Mucosa of descending colon (tissue), 3 donors: ENCODE data around the gene CCDC141. TPM values are rescaled to one million over a fixed set of nuclear protein-coding genes. Genes with fewer than 3 reads are reported as not detected.
A peak's percentile ranks its signal among the peaks of the same experiment; 100 is the strongest.

Source experiments
- ATAC-seq: fragments of 200-7000 bp; cut with Tn5 transposase; one replicate; pipeline ENCODE4 v1.9.1; 2020; ENCODE audit warnings: mild to moderate bottlenecking, moderate library complexity
- DNase-seq, 3 donors: peaks; one replicate each; pipeline ENCODE4 v3.0.0-alpha.2; 2020
- H3K36me3 ChIP-seq: fragments of 200-600 bp; one replicate; pipeline ENCODE4 v1.8.0; 2021; ENCODE audit warnings: low read depth, mild to moderate bottlenecking
- H3K4me1 ChIP-seq: fragments of 200-600 bp; one replicate; pipeline ENCODE4 v1.8.0; 2021; ENCODE audit warnings: low read depth, mild to moderate bottlenecking
- H3K4me3 ChIP-seq: fragments of 200-600 bp; one replicate; pipeline ENCODE4 v1.8.0; 2021; ENCODE audit warnings: mild to moderate bottlenecking
- H3K9me3 ChIP-seq: fragments of 200-600 bp; one replicate; pipeline ENCODE4 v1.8.0; 2021; ENCODE audit warnings: mild to moderate bottlenecking
- intact Hi-C, 2 donors: fragments of 100-400 bp; cut with DNase I in 1 of 2; cut with micrococcal nuclease in 1 of 2; formaldehyde crosslinking; loops; one replicate each; pipeline versions ENCODE4 v1.11.0 to v1.11.1; 2022; cut with DNase I, micrococcal nuclease
- total RNA-seq, 3 donors: library from RNA; stranded (reverse); fragmentation: NEBNext Ultra II Directional in 2 of 3; extraction: Animal tissue kit (Norgen Biotek cat#: 25700) in 2 of 3; gene quantifications; one replicate each; pipeline versions ENCODE4 v1.2.1 to v1.2.4, GENCODE V29; 2021 to 2023
- TF ChIP-seq, protein P1 (sequence below): fragments of 200-600 bp; IDR thresholded peaks from one replicate; pipeline ENCODE4 v1.8.0; 2022; ENCODE audit warnings: antibody characterized with exemption, mild to moderate bottlenecking
- donor health status: DM: no; HTN: no; CAD: no; lungs with moderate emphysema.
- donor health status: DM: no; HTN: no; CAD: no.
- donor health status: DM: no; HTN: yes; CAD: no.

CCDC141 gene
- total RNA-seq, 3 donors from 2014 or later = 1.5 to 7.4 (median 1.8) TPM

DNA sequence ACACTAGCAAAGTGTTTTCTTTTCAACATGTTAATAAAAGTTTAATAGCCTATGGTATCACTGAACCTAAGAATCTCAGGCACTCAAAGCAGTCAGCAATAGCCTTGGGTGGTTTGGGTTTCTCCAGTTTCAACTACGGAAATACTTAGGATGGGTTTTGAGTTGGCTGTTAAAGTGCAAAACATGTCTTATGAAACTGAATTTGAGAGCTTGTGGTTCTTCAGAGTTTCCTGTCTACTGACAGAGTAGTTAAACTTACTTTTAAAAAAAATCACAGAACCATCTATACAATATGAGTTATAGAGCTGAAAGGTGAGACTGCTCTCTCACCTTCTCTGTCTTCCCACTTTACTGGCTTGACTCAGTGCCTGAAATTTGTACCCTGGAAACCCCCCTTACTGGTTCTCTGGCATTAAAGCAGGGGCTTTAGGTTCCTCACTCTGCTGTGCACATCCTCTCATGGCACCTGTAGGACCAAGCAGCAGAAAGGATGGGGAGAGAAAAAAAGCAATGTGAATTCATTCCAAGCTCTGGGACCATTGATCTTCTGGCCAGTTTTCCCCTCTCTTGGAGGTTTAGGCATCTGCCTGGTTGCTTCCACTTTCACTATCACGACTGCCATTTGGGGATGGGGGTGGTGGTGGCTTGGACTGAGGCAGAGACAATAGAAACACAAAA lies 18.1 kb downstream of the CCDC141 start:
- DNase-seq (no peak), ATAC-seq (peak; percentile 51)
- no peaks in the 10 kb centered on the region for H3K4me1 ChIP-seq
- intact Hi-C loops = no loop called here
- no peak overlapping the region for H3K4me3 ChIP-seq
- TF ChIP-seq, protein P1, sequence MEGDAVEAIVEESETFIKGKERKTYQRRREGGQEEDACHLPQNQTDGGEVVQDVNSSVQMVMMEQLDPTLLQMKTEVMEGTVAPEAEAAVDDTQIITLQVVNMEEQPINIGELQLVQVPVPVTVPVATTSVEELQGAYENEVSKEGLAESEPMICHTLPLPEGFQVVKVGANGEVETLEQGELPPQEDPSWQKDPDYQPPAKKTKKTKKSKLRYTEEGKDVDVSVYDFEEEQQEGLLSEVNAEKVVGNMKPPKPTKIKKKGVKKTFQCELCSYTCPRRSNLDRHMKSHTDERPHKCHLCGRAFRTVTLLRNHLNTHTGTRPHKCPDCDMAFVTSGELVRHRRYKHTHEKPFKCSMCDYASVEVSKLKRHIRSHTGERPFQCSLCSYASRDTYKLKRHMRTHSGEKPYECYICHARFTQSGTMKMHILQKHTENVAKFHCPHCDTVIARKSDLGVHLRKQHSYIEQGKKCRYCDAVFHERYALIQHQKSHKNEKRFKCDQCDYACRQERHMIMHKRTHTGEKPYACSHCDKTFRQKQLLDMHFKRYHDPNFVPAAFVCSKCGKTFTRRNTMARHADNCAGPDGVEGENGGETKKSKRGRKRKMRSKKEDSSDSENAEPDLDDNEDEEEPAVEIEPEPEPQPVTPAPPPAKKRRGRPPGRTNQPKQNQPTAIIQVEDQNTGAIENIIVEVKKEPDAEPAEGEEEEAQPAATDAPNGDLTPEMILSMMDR = no peak
- H3K9me3 ChIP-seq = no peaks in the 10 kb centered on the region
- no peaks in the 10 kb centered on the region for H3K36me3 ChIP-seq

DNA sequence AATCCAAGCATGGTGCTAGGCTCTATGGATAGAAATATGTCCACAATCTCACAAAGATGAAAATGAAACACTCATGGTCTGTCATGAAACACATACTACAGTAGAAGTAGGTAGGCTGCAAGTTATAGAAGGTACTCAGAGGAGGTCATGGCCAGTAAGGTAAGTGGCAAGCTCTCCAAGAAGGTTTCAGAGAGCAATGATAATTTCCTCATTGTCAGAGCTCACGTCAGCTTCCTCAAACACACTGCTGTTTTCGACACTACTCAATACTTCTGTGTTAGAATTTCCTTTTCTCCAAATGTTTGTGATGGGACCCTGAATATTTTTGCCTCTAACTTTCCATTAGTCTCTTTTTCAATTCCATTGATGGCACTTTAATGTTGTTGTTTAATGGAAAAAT lies 25.5 kb downstream of the CCDC141 start:
- no peak for ATAC-seq
- no peaks in the 10 kb centered on the region for H3K36me3 ChIP-seq
- TF ChIP-seq, protein P1 = no peak

DNA sequence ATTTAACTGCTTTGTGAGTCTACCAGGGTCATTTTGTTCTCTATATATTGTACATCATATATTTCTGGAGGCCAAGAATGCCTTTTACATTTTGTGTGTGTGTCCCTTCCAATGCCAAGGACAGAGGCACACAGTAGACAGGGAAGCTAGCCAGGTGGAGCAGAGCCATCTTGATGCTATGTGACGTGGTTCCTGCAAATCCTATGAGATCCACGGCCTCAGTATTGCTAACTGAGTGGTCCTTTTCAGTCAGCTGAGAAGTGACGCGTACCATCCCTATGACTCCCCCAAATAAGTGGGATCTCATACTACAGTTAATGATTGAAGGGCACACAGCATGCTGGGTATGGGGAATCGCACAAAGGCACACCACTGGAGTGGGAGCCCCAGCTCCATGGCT lies 27.3 kb downstream of the CCDC141 start:
- ATAC-seq (no peak), DNase-seq (no peak)
- TF ChIP-seq, protein P1 = no peak
- H3K4me3 ChIP-seq = no peak overlapping the region
- H3K9me3 ChIP-seq = no peaks in the 10 kb centered on the region
- intact Hi-C loops = no loop called here
- no peaks in the 10 kb centered on the region for H3K4me1 ChIP-seq
- H3K36me3 ChIP-seq = no peaks in the 10 kb centered on the region

More for the DNA sequence above, 25.5 kb downstream of the CCDC141 start:
- no peaks in the 10 kb centered on the region for H3K9me3 ChIP-seq
- H3K4me1 ChIP-seq = no peaks in the 10 kb centered on the region
- no peak for DNase-seq
- intact Hi-C loops = no loop called here
- no peak overlapping the region for H3K4me3 ChIP-seq

DNA sequence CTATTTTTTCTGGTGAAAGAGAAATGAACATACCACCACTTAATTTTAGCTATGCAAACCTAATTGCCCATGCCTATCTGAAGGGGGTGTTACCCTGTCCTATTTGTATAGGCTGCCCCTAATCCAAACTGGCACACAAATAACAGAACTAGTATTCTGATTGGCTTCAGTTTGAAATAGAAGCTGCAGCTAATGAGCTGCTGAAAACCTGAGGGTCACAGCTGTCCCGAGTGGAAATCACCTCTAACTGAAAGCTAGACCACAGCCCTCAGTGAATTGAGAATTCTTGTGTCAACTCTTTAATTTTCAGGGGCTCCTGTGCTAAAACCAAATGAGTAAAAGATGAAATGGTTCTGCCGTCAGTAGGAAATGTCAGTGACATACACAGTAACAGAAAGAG lies 28.7 kb downstream of the CCDC141 start:
- Histone ChIP-seq H3K4me1 (no peaks in the 10 kb centered on the region), H3K9me3 (no peaks in the 10 kb centered on the region), H3K36me3 (no peaks in the 10 kb centered on the region), H3K4me3 (no peak overlapping the region)
- ATAC-seq (no peak), DNase-seq (no peak)
- TF ChIP-seq, protein P1 = no peak
- intact Hi-C loops = no loop called here

DNA sequence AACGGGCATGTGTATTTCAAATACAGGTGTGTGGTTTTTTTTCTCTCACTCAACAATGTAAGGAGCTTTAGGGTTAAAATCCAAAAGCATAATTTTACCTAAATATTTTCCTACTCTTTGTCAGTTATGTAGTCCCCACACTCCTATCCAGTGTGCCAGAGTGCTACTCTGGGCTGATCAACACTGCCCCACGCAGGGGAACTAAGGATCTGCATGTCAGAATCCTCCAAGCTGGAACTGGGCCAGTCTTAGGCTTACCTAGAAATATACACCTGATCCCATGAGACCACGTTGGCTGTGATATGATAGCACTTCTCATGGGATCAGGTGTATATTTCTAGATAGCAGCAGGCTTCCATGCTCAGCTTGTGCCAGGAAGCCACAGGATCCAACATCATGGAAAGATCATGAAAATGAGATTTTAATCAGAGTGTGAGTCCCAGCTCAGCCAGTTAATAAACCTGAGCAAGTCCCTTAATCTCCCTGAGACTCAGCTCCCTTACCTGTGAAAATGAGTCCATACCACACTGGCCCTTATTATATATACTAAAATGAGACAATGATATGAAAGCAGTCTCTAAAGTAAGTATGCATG lies 29.7 kb downstream of the CCDC141 start:
- TF ChIP-seq, protein P1 = no peak
- intact Hi-C loops = no loop called here
- Histone ChIP-seq H3K4me1 (no peaks in the 10 kb centered on the region), H3K9me3 (no peaks in the 10 kb centered on the region), H3K4me3 (no peak overlapping the region), H3K36me3 (no peaks in the 10 kb centered on the region)
- ATAC-seq (peak; percentile 69), DNase-seq (peak in 2 of 3 donors; percentile 27 to 28)
